Stimulated activated CD4-positive, alpha-beta T cell treated with anti-CD3 and anti-CD28 coated beads, Interleukin-15, amount 100 ng/mL, for 24 hours (primary cell): Measurements from ENCODE around the gene SMCO4.

Source experiments
- DNase-seq: peaks from one replicate; pipeline ENCODE4 v3.0.0-alpha.2; 2020

Gene SMCO4

DNA sequence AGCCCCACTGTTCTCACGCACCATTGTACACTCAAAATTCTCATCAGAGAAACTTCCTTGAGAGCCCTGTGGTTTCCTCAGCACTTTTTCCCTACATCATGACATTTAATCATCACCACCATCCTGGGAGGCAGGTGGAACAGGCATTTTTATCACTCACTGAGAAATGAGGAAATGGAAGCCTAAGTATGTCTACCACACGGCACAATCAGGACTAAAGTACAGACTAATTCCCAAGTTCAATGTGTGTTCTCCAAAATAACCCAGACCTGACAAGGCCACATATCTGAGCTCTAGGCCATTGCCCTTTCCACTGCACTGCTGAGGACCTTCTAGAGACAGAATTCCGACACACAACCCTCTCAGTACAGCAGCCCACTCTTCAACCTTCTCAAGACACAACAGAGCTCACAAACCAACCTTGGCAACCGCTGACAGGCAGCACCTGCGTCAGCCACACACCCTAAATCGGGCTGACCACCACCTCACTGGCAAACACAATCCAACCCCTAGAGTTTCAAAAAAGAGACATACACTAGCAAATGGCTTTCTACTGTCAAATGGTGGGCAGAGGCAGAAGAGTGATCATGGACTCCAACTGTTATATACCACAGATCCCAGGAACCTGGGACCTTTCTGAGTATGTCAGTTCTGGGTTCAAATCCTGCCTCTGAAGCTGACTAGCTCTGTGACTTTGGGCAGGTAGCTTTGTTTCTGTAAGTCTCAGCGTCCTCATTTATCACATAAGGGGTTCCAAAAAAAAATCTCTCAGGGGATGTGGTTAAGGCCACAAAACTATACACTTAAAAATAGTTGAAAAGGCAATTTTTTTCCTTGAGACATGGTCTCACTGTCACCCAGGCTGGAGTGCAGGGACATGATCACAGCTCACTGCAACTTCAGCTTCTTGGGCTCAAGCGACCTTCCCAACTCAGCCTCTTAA is 16.3 kb downstream of the SMCO4 start:
- no peak for DNase-seq

DNA sequence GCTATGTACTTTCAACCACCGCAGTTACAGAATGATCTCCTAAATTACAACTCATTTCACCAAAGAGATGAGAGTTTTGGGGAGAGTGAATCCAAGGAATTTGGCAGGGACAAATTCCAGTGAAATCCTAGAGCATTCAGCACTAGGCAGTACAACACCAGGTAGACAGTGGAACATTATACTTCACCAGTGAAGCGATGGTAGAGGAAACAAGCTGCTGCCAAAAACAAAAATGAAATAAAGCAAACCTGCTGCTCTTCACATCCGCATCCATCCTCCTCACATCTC is 16.9 kb downstream of the SMCO4 start:
- DNase-seq: no peak

DNA sequence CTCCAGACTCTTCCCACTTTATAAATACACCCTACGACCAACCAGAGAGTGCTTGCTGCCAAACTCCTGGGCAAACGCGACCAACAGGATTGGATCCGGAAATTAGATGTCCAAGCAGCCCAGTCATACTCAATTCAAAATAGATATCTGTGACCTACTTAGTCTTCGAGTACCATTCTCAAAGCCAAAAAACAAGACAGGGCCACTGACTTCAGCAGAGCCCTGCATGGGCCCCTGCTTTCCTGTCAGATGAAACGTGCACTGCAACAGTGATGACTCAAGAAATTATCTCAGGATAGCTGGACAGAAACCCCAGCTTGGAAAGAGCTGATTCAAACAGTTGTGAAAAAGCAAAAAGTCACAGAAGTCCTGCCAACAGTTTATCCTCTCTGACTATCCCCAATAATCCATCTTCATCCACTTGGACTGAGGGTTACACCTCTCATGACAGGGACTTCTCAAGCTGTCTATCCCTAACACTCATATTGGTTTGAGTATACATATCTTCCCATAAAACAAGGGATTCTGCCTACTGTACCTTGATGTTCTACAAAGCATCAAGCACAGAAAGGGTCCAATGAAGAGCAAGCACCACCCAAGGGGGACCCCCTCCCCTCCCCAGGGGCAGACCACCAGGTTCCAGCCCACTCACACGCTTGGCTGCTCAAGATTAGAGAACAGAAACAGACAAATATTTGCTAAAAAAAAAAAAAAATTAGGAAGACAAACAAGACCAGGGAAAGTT is 17.4 kb downstream of the SMCO4 start:
- peak; percentile 20 for DNase-seq

DNA sequence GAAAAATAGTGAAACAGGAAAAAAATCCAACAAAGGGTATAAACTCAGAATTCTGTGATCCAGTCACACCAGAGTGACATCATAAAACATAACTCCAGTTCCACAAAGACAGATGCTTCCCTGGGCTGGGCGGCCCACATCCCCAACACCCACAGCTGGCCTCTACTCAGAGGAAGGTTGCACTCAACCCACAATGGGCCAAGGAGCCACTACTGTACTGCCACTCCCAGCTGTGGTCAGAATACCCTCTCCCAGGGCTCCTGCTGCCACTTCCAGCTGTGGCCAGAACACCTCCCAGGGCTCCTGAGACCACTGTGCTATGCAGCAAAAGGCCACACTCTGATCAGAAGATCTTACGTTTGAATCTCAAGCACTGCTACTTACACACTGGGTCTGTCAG is 18.3 kb downstream of the SMCO4 start:
- no peak for DNase-seq

DNA sequence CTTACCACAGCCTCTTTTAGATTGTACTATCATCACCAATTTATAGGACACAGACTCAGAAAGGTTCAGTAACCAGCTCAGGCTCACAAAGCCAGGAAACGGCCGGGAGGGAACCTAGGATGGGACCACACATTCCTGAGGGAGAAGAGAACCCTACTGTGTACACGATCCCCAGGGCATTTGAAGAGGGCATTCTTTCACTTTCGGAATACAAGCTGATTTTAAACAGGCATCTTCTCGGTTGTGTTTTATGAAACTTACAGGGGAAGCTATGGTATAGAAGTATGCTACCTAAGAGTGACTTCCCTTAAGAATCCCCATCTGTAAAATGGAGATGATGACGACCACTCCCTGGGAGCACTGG is 19.0 kb downstream of the SMCO4 start:
- no peak for DNase-seq

DNA sequence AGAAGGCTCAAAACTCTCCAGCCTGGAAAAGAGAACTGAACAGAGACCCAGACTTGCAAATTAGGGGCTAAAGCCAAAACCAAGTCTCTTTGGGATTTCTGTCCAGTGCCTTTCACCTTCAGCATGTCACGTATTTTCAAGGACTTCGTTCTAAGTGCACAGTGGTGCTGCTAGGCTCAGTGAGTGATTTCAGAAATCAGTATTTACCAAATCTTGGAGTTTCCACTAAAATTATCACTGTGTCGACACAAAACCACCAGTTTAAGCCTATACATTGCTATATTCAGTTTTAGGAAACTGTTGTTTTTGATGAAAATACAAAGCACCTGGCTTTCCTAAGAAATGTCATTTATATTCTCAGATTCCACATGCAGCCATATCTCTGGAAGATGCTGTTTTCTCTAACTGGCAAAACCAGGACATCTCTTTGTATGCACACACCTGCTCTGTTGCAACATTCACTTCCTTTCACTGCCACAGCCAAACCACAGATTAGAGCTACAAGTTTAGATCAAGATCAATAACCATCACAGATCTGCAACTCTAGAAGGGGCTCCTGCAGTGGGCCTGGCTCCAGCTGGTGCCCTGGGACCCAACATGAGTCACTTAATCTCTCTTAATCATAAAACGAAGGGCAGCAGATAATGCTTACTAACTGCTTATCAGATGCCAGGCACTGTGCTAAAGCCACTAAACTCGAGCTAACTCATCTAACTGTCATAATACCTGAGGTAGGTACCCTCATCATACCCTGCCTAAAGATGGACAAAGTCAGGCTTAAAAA is 22.3 kb downstream of the SMCO4 start:
- DNase-seq: no peak

DNA sequence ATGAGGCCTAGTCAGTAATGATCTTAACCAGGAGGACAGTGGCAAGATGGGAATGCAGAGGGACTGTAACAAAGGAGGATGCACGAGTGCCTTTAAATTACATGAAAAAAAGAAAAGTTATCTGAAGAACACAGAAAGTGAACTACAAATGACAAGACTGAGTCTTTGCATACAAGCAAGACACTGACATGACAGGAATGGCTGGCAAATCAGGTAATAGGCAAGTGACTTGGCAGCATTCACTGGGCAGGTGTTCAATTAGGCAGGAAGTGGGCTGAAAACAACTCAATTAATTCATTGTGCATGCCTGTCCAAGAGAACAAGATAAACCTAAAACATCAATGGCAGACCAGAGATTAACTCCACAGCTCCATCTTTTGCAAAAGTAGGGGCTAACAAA is 24.0 kb downstream of the SMCO4 start:
- DNase-seq: no peak

DNA sequence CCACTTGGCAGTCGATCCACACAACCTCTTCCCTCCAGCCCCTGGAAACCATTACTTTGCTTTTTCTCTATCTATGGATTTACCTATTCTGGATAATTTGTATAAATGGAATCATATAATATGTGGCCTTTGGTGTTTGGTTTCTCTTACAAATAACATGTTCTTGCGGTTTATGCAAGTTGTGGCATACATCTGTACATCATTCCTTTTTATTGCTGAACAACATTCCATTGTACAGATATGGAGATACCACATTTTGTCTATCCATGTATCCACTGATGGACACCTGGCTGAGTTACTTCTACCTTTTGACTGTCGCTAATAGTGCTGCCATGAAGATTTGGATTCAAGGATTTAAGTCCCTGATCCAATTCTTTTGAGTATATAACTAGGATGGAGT is 25.1 kb downstream of the SMCO4 start:
- DNase-seq: no peak

DNA sequence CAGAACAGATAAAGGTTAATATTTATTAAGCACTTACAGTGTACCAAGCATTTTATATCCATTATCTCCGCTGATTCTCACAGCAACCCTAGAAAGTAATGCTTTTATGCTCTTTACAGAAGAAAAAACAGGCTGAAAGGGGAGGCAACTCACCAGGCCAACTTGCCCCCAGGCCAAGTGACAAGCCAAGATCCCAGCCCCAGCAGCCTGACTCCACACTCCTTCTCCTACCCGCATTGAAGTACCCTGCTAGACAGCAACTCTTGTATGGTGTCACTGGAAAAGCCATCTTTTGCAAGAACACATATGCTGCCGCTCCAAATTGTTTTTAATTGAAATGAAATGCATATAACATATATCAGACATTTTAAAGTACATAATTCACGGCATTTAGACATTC is 25.6 kb downstream of the SMCO4 start:
- no peak for DNase-seq

DNA sequence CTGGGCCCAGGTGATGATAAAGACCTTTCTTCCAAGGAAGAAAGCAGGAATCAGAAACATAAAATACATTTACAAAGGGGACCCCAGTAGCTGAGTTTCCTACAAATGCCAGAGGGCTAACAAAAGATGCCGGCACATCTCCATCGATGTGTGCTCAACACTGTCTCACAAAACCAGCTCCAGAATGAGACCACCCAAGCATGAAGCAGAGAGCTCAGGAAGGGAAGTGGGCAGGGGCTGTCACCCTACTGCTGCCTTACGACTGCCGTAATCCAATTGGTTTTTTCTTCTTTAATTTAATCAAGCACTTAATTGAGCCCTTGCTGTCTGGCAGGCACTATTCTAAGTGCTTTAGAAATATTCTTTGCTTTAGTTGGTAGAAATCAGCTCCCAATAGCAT is 26.1 kb downstream of the SMCO4 start:
- DNase-seq: no peak

DNA sequence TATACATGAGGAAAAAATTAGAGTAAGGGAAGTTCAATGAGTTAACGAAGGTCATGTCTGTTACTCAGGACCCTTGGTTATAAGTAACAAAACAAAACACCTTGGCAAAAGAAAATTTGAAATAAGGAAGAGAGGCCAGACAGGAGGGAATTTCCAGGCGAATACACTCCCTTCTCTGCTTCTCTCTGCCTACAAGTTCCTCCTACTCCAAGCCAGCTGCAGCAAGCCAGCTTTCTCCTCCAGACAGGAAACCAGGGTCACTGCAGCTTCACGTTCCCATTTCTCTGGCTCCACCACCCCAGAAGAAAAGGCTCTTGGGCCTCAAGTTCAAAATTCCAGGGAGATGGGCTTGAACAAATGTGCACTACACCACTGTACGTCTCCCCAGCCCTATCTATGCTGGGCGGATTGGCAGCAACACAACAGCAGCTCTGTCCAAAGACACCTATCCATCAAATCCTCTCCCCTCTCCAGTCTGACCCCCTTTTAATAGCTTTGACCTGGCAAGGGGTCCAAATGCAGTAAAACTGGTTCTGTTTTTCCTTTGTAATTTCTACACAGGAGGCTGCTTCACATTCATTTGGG is 27.7 kb downstream of the SMCO4 start:
- DNase-seq: no peak

DNA sequence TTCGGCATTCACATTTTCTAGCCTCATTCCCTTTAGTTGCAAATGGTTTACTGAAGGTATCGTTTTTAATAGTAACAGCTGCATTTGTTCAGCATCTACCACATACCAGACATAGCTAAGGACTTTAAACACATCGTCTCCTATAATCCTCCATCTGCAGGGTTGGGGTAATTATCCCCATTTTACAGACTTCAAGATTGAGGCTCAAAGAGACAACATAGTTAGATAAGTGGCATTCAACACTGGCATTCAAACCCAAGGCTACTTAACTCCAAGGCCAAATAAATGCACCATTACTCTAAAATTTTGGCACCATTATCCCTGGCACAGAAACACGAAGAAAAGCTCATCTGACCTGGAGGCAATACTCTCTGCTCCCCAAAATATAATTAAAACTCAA is 28.5 kb downstream of the SMCO4 start:
- DNase-seq: no peak

DNA sequence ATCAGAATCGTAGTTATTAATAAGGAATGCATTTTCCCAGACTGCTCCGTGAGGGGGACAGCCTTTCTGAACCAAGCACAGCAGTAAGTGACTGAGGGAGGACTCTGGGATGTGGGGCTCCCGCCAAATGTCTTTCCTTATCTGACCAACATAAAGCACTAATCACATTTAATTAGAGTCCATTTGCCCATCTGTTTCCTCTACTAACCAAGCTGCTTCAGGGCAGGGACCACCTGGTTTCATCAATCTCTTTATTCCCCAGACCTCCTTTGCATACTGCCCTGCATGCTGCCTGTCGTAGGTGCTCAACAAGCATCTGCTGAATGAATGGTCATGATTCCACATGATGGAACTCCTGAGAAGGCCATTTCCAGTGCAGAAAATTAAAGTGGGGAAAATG is 29.4 kb downstream of the SMCO4 start:
- DNase-seq: no peak

DNA sequence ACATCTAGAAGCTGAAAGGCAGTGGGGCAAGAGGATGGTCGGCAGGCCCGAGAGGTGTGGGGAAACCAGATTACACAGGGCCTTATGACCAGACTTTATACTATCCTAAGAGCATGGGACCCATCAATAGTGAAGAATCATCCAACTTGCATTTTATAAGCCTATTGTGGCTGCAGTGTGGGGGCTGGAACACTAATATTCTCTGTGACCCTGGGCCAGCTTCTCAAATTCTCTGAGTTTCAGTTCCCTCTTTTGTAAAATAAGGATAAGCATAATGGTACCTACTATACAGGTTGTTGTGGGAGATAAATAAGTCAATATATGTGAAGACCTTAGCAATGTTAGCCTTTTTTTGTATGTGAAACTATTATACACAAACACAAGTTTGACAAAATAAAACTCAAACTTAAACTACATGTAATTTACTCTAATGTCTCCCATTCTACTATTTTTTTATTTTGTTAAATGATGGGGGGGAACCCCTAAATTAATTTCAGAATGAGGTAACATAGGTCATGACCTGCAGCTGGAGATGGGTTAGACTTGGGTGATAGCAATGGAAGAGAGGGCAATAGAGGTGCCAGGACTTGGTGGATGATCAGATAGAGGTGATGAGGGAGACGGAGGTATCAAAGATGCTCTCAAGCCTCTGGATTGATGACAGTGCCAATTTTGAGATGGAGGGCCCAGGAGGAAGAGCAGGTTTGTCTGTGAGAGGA is 30.1 kb downstream of the SMCO4 start:
- no peak for DNase-seq

DNA sequence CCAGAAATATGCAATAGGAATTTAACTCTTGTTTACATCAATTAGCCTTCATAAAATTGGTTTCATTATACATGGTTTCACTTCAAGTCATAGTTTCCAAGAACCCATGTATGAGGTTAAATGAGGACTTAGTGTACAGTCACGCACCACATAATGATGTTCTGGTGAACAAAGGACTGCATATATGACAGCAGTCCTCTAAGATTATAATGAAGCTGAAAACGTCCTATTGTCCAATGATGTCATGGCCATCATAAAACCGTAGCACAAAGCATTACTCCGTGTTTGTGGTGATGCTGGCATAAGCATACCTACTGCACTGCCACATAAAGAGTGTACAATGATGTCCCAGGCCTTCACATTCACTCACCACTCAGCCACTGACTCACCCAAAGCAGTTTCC is 31.1 kb downstream of the SMCO4 start:
- no peak for DNase-seq

DNA sequence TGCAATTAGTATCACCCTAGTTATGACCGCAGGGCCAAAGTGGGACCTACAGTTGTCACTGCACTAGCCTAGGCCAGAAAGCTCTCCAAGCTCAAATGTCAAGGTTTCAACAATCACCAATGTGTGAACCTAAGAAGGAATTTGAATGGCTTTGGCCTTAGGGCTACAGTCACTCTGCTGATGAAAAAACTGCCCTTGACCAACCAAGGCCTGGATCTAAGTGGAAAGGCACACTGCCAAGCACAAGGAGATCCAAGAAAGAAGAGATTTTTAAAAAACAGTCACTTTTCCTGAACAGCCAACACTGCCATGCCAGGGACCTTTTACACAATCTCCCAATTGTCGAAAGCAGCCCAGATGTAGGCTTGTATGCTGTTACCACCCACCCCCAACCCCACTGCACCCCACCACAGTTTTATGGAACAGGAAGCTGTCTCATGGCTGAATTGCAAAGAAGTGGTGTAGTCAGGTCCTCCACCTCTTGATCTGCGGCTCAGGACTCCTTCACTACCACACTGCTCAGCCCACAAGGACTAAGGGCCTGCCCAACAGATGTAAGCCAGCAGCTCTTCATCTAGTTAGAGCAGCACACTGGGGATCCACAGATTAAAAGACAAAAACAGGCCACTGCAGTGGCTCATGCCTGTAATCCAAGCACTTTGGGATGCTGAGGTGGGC is 32.9 kb downstream of the SMCO4 start:
- DNase-seq: no peak

DNA sequence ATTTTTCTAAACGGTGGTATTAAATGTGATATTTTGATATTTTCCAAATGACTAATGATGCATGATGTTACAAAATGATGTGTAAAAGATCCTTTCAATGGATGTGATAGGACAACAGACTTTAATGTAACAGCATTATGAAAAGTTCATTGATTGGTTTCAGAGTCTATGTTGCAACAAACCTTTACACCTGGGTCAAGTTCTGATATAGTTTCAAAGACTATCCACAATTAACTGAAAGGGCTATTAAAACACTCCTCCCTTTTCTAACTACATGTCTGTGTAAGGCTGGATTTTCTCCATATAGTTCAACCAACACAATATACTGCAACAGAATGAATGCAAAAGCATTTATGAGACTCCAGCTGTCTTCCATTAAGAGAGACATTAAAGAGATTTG is 35.7 kb downstream of the SMCO4 start:
- DNase-seq: no peak

DNA sequence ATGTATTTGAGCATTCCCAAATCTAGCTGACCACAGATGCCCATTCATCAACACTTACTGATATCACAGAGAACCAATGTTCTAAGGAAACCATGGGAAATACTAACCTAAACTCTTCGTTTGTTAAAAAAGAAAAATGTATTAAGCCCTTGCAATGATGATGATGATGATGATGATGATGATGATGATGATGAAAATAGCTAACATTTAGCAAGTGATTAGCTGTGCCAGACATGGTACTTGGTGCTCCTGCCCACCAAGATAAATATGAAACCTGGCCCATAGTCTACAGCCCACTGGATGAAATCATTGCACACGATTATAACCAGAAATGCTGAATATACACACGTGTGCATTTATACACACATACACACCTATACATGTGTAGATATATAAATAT is 37.5 kb downstream of the SMCO4 start:
- no peak for DNase-seq

DNA sequence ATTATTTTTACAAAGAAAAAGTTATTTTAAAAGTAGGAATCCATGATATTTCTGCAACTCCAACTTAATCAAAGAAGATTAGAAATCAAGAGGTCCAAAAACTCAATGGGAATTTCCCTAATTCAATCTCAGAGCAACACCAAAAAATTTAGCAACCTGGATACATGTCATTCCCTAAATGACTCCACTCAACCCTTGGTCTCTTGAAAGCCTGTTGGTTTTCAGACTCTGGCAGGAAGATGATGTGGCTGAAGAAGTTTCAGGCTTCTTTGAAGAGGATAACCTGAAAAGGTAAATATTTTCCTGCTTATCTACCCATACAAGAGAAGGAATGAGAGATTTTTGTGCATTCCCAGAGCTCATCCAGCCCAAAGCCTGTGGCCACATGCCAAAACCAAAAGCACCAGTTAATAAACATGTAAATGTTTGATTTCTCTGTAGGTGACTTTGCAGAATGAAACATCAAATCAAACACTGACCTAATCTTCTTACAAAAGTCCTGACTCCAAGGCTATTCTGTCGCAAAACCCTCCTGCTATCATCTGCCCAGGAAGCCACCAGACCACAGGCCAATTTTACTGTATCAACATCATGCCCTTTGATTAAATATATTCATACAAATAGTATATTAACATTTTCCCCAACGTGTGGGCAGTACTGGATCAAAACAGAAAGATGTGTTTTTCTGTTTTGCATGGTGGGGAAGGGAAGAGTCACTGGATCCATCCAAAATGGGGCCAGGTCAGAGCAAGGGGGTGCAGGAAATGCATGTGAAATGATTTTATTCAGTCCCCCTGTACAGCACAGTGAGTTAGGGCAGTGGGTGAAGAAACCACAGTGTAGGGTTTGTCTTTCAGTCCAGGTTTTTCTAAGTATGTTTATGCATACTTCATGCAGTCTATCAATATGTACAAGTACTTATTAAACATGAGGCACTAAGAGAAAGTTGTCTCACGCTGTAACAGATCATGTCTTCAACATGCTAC is 38.8 kb downstream of the SMCO4 start:
- DNase-seq: no peak

DNA sequence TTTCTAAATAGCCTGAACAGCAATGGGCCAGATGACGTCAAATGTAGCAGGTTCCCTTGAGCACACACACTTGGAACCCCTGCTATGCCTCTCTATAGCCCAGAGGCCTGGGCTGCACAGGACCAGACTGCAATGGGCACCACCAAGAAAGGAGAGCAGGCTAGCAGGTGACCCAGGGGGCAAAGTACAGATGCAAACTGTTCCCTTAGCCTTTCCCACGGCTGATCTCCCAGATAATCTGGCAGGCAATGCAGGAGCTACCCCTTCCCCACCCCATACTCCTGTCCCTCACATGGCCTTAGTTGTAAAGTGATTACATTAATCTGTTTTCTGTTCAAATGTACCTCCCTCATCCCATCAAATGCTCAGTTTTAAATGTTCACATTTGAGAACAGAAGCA is 41.3 kb downstream of the SMCO4 start:
- no peak for DNase-seq

DNA sequence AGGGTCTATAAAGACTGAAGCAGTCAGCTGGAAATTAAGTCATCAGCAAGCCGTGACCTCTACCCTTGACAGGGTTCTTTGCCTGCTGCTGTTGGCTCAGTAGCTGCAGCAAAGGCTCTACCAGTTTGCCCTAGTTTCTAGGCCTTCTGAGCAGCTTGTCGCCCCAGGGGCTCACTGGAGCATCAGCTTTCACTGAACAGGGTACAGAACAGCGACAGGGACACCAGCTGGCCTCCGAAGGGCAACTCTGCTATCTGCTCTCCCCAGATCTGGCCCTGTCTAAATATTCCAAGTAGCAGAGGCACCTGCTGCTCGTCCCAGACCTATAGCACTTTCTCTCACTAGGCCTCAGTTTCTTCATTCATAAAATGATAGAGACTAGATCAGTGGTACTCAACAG is 42.4 kb downstream of the SMCO4 start:
- no peak for DNase-seq
